Esophagus mucosa (tissue), 1 donor: ENCODE measurements around the gene DENND10. TPM values are rescaled to one million over a fixed set of nuclear protein-coding genes. Genes with fewer than 3 reads are reported as not detected.
A peak's percentile ranks its signal among the peaks of the same experiment; 100 is the strongest.
"Not testable (repeated sequence)": the region's sequence is repeated elsewhere in the genome, so short reads cannot be mapped to it uniquely, and the experiment has no call there.

Experiments
- ATAC-seq: fragments of 200-7000 bp; cut with Tn5 transposase; one replicate; pipeline ENCODE4 v1.9.1; 2020
- total RNA-seq: library from RNA; stranded (reverse); gene quantifications from one replicate; pipeline ENCODE4 v1.2.4, GENCODE V29; 2023
- donor health status: DM: yes; HTN: yes; CAD: no.

The DENND10 gene, protein sequence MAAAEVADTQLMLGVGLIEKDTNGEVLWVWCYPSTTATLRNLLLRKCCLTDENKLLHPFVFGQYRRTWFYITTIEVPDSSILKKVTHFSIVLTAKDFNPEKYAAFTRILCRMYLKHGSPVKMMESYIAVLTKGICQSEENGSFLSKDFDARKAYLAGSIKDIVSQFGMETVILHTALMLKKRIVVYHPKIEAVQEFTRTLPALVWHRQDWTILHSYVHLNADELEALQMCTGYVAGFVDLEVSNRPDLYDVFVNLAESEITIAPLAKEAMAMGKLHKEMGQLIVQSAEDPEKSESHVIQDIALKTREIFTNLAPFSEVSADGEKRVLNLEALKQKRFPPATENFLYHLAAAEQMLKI
- 38.3 TPM for total RNA-seq

- peak; percentile 86 for ATAC-seq
Observed at GRCh38 chr10:119103903-119104653, at the start of gene DENND10. Gene DENND10, plus strand, starts transcription at chr10:119104113. Its CDS starts 30 bp downstream, at chr10:119104143.

GRCh38 chr10:119055472-119055871 lies 48.4 kb upstream of the DENND10 start:
- ATAC-seq: no peak

DNA sequence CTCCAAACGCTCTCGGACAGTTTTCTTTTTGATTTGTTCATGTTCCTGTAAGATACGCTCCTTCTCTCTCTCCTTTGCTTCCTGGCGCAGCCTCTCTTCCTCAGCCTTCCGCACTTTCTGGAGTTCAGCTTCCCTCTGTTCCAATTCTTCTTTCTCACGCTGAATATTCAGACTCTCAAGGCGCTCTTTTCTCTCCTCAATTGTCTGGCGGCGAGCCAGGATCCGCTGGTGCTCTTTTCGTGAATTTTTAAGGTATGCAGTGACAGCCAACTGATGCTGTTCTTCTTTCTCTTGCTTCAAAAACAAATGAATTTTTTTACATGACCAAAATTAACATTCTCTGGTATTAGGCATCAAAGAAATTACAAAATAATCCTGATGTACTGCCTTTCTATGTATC lies 45.9 kb upstream of the DENND10 start:
- no peak for ATAC-seq

DNA sequence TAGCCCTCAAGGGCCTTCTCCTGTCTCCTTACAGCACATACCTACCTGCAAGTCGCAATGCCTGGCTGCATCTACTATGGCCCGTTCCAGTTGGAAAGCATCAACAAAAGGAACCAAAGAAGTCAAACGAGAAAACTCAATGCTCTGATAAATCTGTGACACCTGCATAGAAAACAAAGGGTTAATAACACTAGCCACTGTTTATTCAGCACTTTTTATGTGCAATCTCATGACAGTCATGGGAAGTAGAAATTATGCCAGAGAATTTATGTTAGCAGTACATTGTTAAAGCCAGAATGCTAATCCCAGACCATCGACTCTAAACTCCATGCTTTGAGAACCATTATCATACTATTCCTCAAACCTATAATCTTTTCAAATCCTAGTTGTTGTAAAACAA lies 44.4 kb upstream of the DENND10 start:
- ATAC-seq: no peak

- ATAC-seq: no peak
Observed at GRCh38 chr10:119060107-119060506, 43.8 kb upstream of the DENND10 start.

GRCh38 chr10:119061352-119061751 lies 42.6 kb upstream of the DENND10 start:
- ATAC-seq: no peak

DNA sequence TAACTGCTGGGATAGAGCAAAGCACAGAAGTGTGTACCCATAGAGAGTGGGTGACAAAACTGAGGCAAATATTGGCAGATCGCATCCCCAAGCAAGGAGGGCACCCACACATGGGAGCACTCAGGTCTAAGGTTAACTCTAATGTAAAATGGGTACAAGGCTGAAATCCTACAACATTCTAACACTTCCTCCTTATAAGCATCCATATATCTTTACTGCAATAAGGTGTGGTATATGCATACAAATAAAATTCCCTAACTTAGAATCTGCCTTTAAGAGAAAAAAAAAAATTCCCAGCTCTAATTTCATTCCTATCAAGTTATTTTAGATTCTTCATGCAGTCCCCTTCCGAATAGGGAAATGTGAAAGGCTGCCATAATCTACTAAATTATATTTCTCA lies 42.0 kb upstream of the DENND10 start:
- no peak for ATAC-seq

DNA sequence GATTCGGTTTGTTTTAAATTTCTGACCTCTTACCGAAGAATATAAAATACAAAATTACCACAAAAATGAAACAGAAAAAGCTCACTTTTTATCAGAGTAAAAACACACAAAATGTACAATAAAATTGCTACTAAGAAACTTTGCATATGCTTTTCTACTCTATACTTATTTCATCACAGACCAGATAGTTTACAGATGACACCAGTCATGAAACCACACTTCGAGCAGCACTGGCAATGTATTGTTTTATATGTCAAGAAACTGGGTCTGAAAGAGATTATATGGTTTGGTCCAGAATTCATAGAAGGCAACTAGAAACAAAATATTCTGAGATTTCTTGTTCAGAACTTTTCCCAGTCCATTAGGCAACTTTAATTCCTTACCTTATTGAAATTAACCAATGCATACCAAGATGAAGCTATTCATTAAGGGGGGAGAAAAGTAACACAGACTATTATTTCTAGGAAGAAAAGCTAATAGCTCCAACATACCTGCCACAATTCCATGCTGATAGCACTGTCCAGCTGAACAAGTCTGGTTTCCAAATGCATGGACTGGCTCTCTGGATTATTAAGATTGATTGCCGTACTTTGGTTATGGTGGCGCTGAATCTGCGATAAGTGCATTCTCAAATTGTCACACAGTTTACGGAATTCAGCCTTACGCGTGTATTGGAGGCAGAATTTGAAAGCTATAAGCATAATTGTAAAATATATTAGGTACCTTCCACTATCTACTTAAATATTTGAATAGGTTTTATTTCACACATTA lies 33.3 kb upstream of the DENND10 start:
- no peak for ATAC-seq

- no peak for ATAC-seq
Observed at GRCh38 chr10:119073584-119073983, 30.3 kb upstream of the DENND10 start.

DNA sequence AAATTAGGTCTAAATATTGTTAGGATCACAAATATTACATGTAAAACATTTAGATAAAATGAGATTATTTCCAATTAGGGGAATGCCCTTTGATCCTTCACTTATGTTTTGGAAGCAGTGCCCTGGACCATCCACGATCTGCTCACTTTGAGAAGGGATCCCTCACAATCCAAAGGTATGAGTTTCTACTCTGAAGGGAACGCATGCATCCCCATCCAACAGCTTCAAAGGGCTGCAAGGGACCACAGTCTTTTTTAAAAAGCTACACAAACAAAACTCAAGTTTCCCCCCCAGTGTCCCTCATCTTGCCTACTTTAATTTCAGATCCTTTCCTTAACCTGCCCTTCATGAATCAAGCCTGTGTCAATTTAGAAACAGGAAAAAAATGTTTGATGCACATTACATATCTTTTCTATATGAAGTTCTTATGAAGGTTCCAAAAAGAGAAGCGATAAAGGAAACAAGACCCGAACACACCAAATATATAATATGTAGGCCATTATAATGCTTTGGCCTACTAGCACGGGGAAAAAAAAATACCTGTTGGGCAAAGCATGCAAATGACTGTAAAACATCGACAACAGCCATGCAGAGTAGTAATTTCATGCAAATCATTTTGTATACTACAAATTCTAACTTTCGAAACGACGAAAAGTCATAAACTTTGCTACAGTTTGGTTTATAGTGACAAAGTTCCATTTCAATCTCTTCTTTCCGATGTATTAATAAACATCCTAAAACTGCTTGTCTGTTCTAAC lies 25.3 kb upstream of the DENND10 start:
- ATAC-seq: no peak

DNA sequence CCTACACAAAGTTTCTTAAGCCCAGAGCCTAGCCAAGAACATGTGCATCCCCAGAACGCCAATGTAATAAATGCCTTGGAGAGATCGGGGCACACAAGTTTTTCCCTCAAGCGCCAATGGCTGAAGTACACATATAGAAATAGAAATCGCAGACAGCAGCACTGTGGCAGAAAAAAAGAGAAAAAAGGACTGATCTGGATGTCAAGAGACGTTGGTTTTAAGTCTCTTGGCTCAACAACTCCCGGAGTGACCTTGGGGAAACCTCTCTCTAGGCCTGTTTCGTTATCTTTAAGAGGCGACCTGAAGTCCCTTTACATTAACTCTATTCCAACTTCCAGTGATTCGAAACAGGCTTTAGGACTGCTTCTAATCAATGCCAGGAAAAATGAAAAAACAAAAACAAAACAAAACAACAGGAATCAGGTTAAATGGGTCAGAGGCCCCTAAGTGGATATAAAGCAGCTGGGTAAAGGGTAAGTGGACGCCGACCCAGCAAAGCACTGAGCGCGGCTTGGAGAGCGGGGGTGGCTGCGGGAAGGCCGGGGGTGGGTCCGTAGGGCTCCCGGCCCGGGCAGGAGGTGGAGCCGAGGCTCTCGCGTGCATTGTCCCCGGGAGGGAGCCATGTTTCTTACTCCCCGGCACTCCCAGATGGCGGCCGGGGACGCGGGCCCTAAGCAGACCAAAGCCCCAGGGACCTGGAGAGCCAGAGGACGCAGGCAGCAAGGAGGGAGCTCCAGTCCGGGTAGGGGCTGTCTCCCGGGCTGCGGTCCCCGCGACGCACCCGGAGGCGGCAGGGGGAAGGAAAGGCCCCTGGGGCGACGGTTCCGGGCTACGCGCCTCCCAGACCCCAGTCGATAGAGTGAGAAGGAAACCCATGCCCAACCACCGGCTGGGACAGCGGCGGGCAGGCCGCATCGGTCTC lies 24.1 kb upstream of the DENND10 start:
- peak; percentile 92 for ATAC-seq

- ATAC-seq: peak; percentile 96
Observed at GRCh38 chr10:119080521-119081259, 23.2 kb upstream of the DENND10 start, which contains the start of gene EIF3A. Gene EIF3A, minus strand, starts transcription at chr10:119080817. Its CDS starts 141 bp downstream, at chr10:119080676.

- ATAC-seq: no peak
Observed at GRCh38 chr10:119084896-119085295, 19.0 kb upstream of the DENND10 start.

- no peak for ATAC-seq
Observed at GRCh38 chr10:119087271-119087882, 16.5 kb upstream of the DENND10 start.

DNA sequence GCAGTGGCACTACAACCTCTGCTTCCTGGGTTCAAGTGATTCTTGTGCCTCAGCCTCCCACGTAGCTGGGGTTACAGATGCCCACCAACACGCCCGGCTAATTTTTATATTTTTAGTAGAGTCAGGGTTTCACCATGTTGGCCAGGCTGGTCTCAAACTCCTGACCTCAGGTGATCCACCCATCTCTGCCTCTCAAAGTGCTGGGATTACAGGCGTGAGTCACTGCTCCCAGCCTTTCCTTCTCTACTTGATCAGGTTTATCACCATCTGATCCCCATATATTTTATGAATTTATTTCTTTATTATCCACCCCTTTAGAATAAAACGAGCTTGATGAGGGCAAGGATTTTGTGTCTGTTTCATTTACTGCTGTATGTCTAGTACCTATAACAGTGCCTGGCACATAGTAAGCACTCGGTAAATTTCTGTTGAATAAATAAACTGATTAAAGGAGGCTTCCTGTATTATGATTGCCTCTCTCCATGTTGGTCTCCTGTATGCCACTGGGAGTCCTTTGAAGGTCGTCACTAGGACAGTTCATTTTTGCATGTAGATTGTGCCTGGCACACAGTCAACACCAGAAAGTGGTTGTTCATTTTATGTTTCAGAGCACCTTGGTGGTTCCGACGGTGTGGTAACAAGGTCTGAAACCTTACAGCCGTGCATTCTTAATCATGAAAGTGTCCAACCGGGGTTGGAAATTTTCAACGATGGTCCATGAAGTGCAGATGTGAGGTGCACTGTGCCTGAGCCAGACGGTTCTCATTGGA lies 13.7 kb upstream of the DENND10 start:
- peak; percentile 9 for ATAC-seq

DNA sequence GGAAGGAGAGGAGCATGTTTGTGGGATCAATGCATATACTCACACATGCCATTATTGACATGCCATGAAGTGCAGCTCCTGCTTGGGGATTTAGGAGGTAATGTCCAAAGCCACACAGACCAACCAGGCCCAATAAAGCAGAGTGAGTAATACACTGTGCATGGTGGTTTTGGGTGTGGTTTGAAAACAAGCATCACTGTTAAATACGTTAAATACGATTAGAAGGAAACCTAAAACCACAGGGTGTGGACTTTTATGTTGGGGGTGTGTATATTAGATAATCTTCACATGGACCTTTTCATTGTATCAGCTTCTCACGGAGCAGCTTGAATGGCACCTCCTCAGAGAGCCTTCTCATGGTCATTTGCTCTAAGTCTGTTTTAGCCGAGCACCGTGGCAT lies 12.9 kb upstream of the DENND10 start:
- ATAC-seq: peak; percentile 95

DNA sequence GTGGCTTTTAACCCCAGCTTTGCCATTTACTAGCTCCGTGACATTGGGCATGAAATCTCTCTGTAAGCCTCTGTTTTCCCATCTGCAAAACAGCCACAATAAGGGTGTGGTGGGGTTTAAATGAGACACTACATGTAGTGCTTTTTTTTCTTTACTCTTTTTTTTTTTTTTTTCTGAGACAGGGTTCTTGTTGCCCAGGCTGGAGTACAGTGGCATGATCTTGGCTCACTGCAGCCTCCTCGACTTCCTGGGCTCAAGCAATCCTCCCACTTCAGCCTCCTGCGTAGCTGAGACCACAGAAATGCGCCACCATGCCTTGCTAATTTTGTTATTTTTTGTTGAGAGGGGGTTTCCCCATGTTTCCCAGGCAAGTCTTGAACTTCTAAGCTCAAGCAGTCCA lies 8.3 kb upstream of the DENND10 start:
- ATAC-seq: no peak

DNA sequence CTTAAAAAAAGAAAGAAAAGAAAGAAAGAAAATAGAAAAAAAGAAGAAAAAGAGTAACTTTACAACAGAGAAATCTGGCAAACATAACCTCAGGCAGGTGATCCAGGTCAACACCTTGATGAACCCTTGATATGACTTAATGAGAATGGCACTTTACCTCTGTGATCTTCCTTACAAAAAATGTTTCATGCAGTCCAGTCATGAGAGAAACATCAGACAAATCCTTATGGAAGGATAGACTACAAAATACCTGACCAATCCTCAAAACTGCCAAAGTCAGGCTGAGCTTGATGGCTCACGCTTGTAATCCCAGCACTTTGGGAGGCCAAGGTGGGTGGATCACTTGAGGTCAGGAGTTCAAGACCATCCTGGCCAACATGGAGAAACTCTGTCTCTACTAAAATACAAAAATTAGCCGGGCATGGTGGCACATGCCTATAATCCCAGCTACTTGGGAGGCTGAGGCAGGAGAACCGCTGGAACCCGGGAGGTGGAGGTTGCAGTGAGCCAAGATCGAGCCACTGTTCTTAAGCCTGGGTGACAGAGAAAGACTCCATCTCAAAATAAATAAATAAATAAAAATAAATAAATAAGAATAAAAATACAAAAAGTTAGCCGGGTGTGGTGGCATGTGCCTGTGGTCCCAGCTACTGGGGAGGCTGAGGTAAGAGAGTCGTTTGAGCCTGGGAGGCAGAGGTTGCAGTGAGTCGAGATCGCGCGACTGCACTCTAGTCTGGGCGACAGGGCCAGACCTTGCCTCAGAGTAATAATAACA lies 7.1 kb upstream of the DENND10 start:
- not testable (repeated sequence) for ATAC-seq
